GM12878 (cell line): ENCODE measurements around the gene ZNF444. TPM values are rescaled to one million over a fixed set of nuclear protein-coding genes. Genes with fewer than 3 reads are reported as not detected.

Experiments
- CEBPB ChIP-seq, 2 experiments: fragments of 150-350 bp in 1 of 2; IDR thresholded peaks; 2 replicates each; pipeline ENCODE4 v1.6.1; 2012 to 2014; ENCODE audit warnings: low read depth in 2 of 2, low read length in 2 of 2, borderline replicate concordance in 1 of 2, inconsistent platforms in 1 of 2
- CUX1 ChIP-seq: IDR thresholded peaks from 2 replicates; pipeline ENCODE4 v1.6.1; 2012; ENCODE audit warnings: improper control_type of control experiment, low read depth, low read length; ENCODE audit not compliant: insufficient replicate concordance
- DPF2 ChIP-seq: fragments of 450-650 bp; IDR thresholded peaks from 2 replicates; pipeline ENCODE4 v1.6.1; 2017; ENCODE audit warnings: mild to moderate bottlenecking
- ETV6 ChIP-seq, 2 experiments: fragments of 450-650 bp in 1 of 2; IDR thresholded peaks in 1 of 2; conservative IDR thresholded peaks in 1 of 2; 2 replicates each; pipeline ENCODE4 v1.6.1; 2014; ENCODE audit warnings: antibody characterized with exemption in 1 of 2, borderline replicate concordance in 1 of 2, low read depth in 1 of 2, mild to moderate bottlenecking in 1 of 2, moderate library complexity in 1 of 2
- GATAD2B ChIP-seq: fragments of 450-650 bp; conservative IDR thresholded peaks from 2 replicates; pipeline ENCODE4 v1.6.1; 2017; ENCODE audit warnings: low read depth, mild to moderate bottlenecking, moderate library complexity
- HDAC6 ChIP-seq: fragments of 200-600 bp; sonication (generic); IDR thresholded peaks from one replicate; pipeline ENCODE4 v1.8.0; 2017; ENCODE audit warnings: antibody characterized with exemption; ENCODE audit not compliant: unreplicated experiment
- IKZF2 ChIP-seq, 2 experiments: fragments of 450-650 bp; IDR thresholded peaks; 2 replicates each; pipeline ENCODE4 v1.6.1; 2017; ENCODE audit warnings: mild to moderate bottlenecking in 2 of 2, moderate library complexity in 2 of 2
- LARP7 ChIP-seq: fragments of 450-650 bp; IDR thresholded peaks from 2 replicates; pipeline ENCODE4 v1.6.1; 2017; ENCODE audit warnings: mild to moderate bottlenecking
- MEF2B ChIP-seq: fragments of 450-650 bp; IDR thresholded peaks from 2 replicates; pipeline ENCODE4 v1.6.1; 2018; ENCODE audit warnings: mild to moderate bottlenecking, moderate library complexity; ENCODE audit not compliant: partially characterized antibody, poor library complexity, severe bottlenecking
- MYB ChIP-seq: fragments of 150-350 bp; IDR thresholded peaks from 2 replicates; pipeline ENCODE4 v1.6.1; 2014; ENCODE audit warnings: mild to moderate bottlenecking, low read depth, low read length, borderline replicate concordance
- NRF1 ChIP-seq: conservative IDR thresholded peaks from 2 replicates; pipeline ENCODE4 v1.6.1; 2011; ENCODE audit warnings: mild to moderate bottlenecking, low read depth, low read length, improper control_type of control experiment
- POU2F2 ChIP-seq: IDR thresholded peaks from 3 replicates; pipeline ENCODE4 v1.6.1; 2011; ENCODE audit warnings: low read depth, mild to moderate bottlenecking, low read length, borderline replicate concordance
- RBBP5 ChIP-seq: fragments of 200-600 bp; sonication (generic); conservative IDR thresholded peaks from 2 replicates; pipeline ENCODE4 v1.6.1; 2016
- RCOR1 ChIP-seq: conservative IDR thresholded peaks from 2 replicates; pipeline ENCODE4 v1.6.1; 2012; ENCODE audit warnings: low read depth, low read length, improper control_type of control experiment
- SKIL ChIP-seq: fragments of 450-650 bp; IDR thresholded peaks from 2 replicates; pipeline ENCODE4 v1.6.1; 2017; ENCODE audit warnings: mild to moderate bottlenecking, low read depth, inconsistent platforms; ENCODE audit not compliant: poor library complexity, severe bottlenecking
- SPI1 ChIP-seq: IDR thresholded peaks from 2 replicates; pipeline ENCODE4 v1.6.1; 2011; ENCODE audit warnings: low read depth, mild to moderate bottlenecking, low read length, moderate library complexity, borderline replicate concordance; ENCODE audit not compliant: insufficient read depth
- SREBF2 ChIP-seq: IDR thresholded peaks from 2 replicates; pipeline ENCODE4 v1.6.1; 2012; ENCODE audit warnings: mild to moderate bottlenecking, low read length
- TAF1 ChIP-seq: IDR thresholded peaks from 2 replicates; pipeline ENCODE4 v1.6.1; 2011; ENCODE audit warnings: mild to moderate bottlenecking, low read depth, low read length, borderline replicate concordance
- ZBTB33 ChIP-seq: fragments of 450-650 bp; IDR thresholded peaks from 2 replicates; pipeline ENCODE4 v1.6.1; 2017; ENCODE audit warnings: mild to moderate bottlenecking
- ZNF217 ChIP-seq: fragments of 450-650 bp; IDR thresholded peaks from 2 replicates; pipeline ENCODE4 v1.6.1; 2017; ENCODE audit warnings: antibody characterized with exemption, mild to moderate bottlenecking
- polyA plus RNA-seq, 11 experiments: library from polyadenylated mRNA; depleted of rRNA in 4 of 11; unstranded in 6 of 11; stranded (reverse) in 5 of 11; fragments of >200 nt; fragmentation: Nextera tagmentation in 4 of 11; fragmentation: Illumina TruSeq in 1 of 11; extraction: Ambion mirVana in 4 of 11; extraction: Trizol in 1 of 11; gene quantifications; 1 replicate in 1 of 11; 2 replicates in 10 of 11; pipeline versions ENCODE4 v1.2.1 to v1.2.3, GENCODE V29; 2011 to 2016; ENCODE audit warnings: inconsistent platforms in 2 of 11, missing spikeins in 2 of 11, low read depth in 1 of 11
- total RNA-seq, 4 experiments: library from RNA; depleted of rRNA in 3 of 4; stranded (reverse); fragments of >200 nt in 3 of 4; fragmentation: Illumina TruSeq in 1 of 4; extraction: Trizol in 1 of 4; gene quantifications; 2 replicates each; pipeline versions ENCODE4 v1.2.1 to v1.2.3, GENCODE V29; 2013 to 2021

The ZNF444 gene
- total and polyA plus RNA-seq, 10 of the 15 experiments (the other 5 are each of a cell fraction or from before 2014, with no cell fraction given) = 0.45 to 28.2 (median 11.6) TPM

- TF ChIP-seq CUX1 (no peak), GATAD2B (peak; percentile 83), POU2F2 (no peak), IKZF2 (IDR thresholded peaks at IDR 0.05) (no peak), RCOR1 (no peak), MEF2B (peak; percentile 18), MYB (no peak), SKIL (no peak), SREBF2 (no peak), SPI1 (no peak), DPF2 (0 out of 2 replicates have a peak, but pooled peaks have one; percentile 32), ETV6 (conservative IDR thresholded peaks at IDR 0.05 in 1 of 2, IDR thresholded peaks at IDR 0.05 in 1 of 2; ENCODE audit: borderline replicate concordance in 1 of 2, low read depth in 1 of 2) (no peak), LARP7 (peak; percentile 21; the same call in 1 of the 2 replicates), ZNF217 (no peak), TAF1 (peak; percentile 38; the same call in 1 of the 2 replicates), NRF1 (peak; percentile 71), RBBP5 (no peak), ZBTB33 (no peak), HDAC6 (no peak), CEBPB (IDR thresholded peaks at IDR 0.05; ENCODE audit: borderline replicate concordance in 1 of 2, low read depth in 2 of 2, low read length in 2 of 2) (no peak)
Measured at GRCh38 chr19:56121180-56122167, 19.6 kb upstream of the ZNF444 start, which contains the start of gene ZNF787 (continued).
